GM18520 (cell line): ENCODE results near the gene HOMER1.

Experiments
- ATAC-seq: cut with Tn5 transposase; IDR thresholded peaks from one replicate; pipeline ENCODE4 v1.9.1; 2021; ENCODE audit not compliant: unreplicated experiment

The HOMER1 gene

DNA sequence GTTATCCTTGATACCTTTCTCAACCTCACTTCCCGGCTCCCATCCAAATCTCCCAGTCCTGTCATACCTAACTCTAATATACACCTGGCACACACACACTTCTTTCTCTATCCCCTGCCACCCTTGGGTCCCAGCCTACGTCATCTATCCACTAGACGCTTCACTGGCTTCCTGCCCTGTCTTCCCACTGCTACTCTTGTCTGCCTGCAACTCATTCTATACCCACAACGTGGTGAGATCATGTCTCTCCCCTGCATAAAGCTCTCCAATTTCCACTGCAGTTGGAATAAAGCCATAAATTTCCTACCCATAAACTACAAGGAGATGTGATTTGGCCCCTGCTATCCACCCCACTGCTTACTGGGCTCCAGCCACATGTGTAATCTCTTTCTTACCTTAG is 184.5 kb downstream of the HOMER1 start:
- no peak for ATAC-seq
